Stomach (tissue), 9 donors: ENCODE measurements around the gene DOK5. TPM values are rescaled to one million over a fixed set of nuclear protein-coding genes. Genes with fewer than 3 reads are reported as not detected.

Source experiments
- DNase-seq, 2 donors: peaks; one replicate each; pipeline versions ENCODE4 v3.0.0 to v3.0.0-alpha.2; 2013 to 2019
- H3K27ac ChIP-seq, 5 donors: fragments of 200-600 bp in 4 of 5; sonication (generic) in 4 of 5; one replicate each; pipeline ENCODE4 v1.5.1; 2013 to 2019; ENCODE audit warnings: mild to moderate bottlenecking in 1 of 5, moderate library complexity in 1 of 5
- H3K27me3 ChIP-seq, 3 donors: fragments of 200-600 bp; sonication (generic); one replicate each; pipeline ENCODE4 v1.5.1; 2017 to 2019; ENCODE audit warnings: mixed run types in 1 of 3
- H3K36me3 ChIP-seq, 4 donors: fragments of 200-600 bp; sonication (generic); 1 replicate in 3 of 4; 2 replicates in 1 of 4; pipeline ENCODE4 v1.5.1; 2016 to 2019
- H3K4me1 ChIP-seq, 4 donors: fragments of 200-600 bp; sonication (generic); one replicate each; pipeline ENCODE4 v1.5.1; 2016 to 2019
- H3K4me3 ChIP-seq, 4 donors: fragments of 200-600 bp; sonication (generic) in 3 of 4; one replicate each; pipeline ENCODE4 v1.5.1; 2016 to 2019; ENCODE audit warnings: mild to moderate bottlenecking in 1 of 4
- H3K9me3 ChIP-seq, 4 donors: fragments of 200-600 bp; sonication (generic); one replicate each; pipeline ENCODE4 v1.5.1; 2016 to 2019
- CTCF ChIP-seq, 7 experiments: fragments of 450-650 bp in 4 of 7; fragments of 200-600 bp in 3 of 7; sonication (generic) in 3 of 7; IDR thresholded peaks; one replicate each; pipeline ENCODE4 v1.5.1; 2016 to 2019; ENCODE audit warnings: antibody characterized with exemption in 7 of 7, control low read depth in 2 of 7, mild to moderate bottlenecking in 1 of 7
- EP300 ChIP-seq: sonication (generic); formaldehyde crosslinking; IDR thresholded peaks from one replicate; pipeline ENCODE4 v1.6.1; 2017; ENCODE audit warnings: antibody characterized with exemption
- POLR2A ChIP-seq, 4 donors: fragments of 450-650 bp; IDR thresholded peaks; one replicate each; pipeline ENCODE4 v1.6.1; 2016; ENCODE audit warnings: antibody characterized with exemption in 4 of 4, control low read depth in 2 of 4, mild to moderate bottlenecking in 1 of 4, moderate library complexity in 1 of 4
- POLR2AphosphoS5 ChIP-seq, 3 donors: sonication (generic); formaldehyde crosslinking; IDR thresholded peaks; one replicate each; pipeline ENCODE4 v1.6.1; 2016; ENCODE audit warnings: antibody characterized with exemption in 3 of 3
- WGBS, 5 donors: extraction: QIAGEN DNeasy Blood & Tissue Kit in 3 of 5; methylation state at CpG; one replicate each; pipeline versions ENCODE4 v1.1.5 to v1.1.7; 2013 to 2018; 5-methylcytosine and 5-hydroxymethylcytosine counted together
- intact Hi-C: fragments of 100-400 bp; cut with DNase I; formaldehyde crosslinking; loops from one replicate; pipeline ENCODE4 v1.15.1; 2023; ENCODE audit warnings: low total_unique reads
- polyA plus RNA-seq, 3 donors: library from polyadenylated mRNA; stranded (reverse); fragments of 200-250 nt; gene quantifications; one replicate each; pipeline ENCODE4 v1.2.3, GENCODE V29; 2013
- total RNA-seq, 5 donors: library from RNA; depleted of rRNA; stranded (reverse); fragments of >200 nt; gene quantifications; one replicate each; pipeline versions ENCODE4 v1.1.0 to v1.2.3, GENCODE V29; 2014 to 2016
- donor health status: healthy with polysubstance abuse.
- donor health status: Bipolar disorder and iron deficiency.
- donor health status: healthy.

DOK5 gene
- total and polyA plus RNA-seq, 8 donors: 0.58 to 4.4 (median 1.1) TPM; not detected in 4

- H3K27ac ChIP-seq: no peak overlapping the region
- no peaks in the 10 kb centered on the region for H3K9me3 ChIP-seq
- WGBS, 5 donors: 17 to 40% (median 24%) methylated on average over 1 of the region's 1 CpG
- intact Hi-C loops: no loop called here
- no peaks in the 10 kb centered on the region for H3K36me3 ChIP-seq
- no peak overlapping the region for H3K4me3 ChIP-seq
- DNase-seq: peak; percentile 52 to 61
- TF ChIP-seq POLR2AphosphoS5 (IDR thresholded peaks at IDR 0.05): no peak
- no peak for TF ChIP-seq EP300
- TF ChIP-seq CTCF (IDR thresholded peaks at IDR 0.05): no peak
- no peak for TF ChIP-seq POLR2A (IDR thresholded peaks at IDR 0.05)
- H3K27me3 ChIP-seq: no peaks in the 10 kb centered on the region
- peaks cover 7 to 21% (median 16%) of the 10 kb centered on the region in 4 donors for H3K4me1 ChIP-seq
These were observed 150.1 kb downstream of the DOK5 start for GRCh38 chr20:54625497-54625896.

GRCh38 chr20:54626126-54626525, 150.7 kb downstream of the DOK5 start:
- no peak for DNase-seq
- no peak overlapping the region for H3K27ac ChIP-seq
- intact Hi-C loops: no loop called here
- no peaks in the 10 kb centered on the region for H3K27me3 ChIP-seq
- no peaks in the 10 kb centered on the region for H3K36me3 ChIP-seq
- 94 to 97% (median 96%) methylated on average over 5 of the region's 5 CpGs for WGBS, 5 donors
- TF ChIP-seq POLR2AphosphoS5 (IDR thresholded peaks at IDR 0.05) (no peak), EP300 (no peak), POLR2A (IDR thresholded peaks at IDR 0.05) (no peak), CTCF (IDR thresholded peaks at IDR 0.05) (no peak)
- H3K9me3 ChIP-seq: no peaks in the 10 kb centered on the region
- H3K4me1 ChIP-seq: peaks cover 7 to 21% (median 16%) of the 10 kb centered on the region in 4 donors
- H3K4me3 ChIP-seq: no peak overlapping the region

- no peak overlapping the region for H3K27ac ChIP-seq
- 88 to 97% (median 91%) methylated on average over 4 of the region's 4 CpGs for WGBS, 5 donors
- peaks cover 6 to 13% (median 10%) of the 10 kb centered on the region in 4 donors for H3K4me1 ChIP-seq
- intact Hi-C loops: no loop called here
- DNase-seq: no peak
- H3K36me3 ChIP-seq: no peaks in the 10 kb centered on the region
- H3K4me3 ChIP-seq: no peak overlapping the region
- H3K27me3 ChIP-seq: no peaks in the 10 kb centered on the region
- TF ChIP-seq POLR2AphosphoS5 (IDR thresholded peaks at IDR 0.05): no peak
- TF ChIP-seq EP300: no peak
- TF ChIP-seq POLR2A (IDR thresholded peaks at IDR 0.05): no peak
- no peak for TF ChIP-seq CTCF (IDR thresholded peaks at IDR 0.05)
- no peaks in the 10 kb centered on the region for H3K9me3 ChIP-seq
These were observed 154.2 kb downstream of the DOK5 start for GRCh38 chr20:54629632-54630031.

- TF ChIP-seq POLR2A (IDR thresholded peaks at IDR 0.05): no peak
- no peak for TF ChIP-seq CTCF (IDR thresholded peaks at IDR 0.05)
- WGBS, 5 donors: 50 to 71% (median 66%) methylated on average over 4 of the region's 4 CpGs
- H3K36me3 ChIP-seq: no peaks in the 10 kb centered on the region
- intact Hi-C loops: no loop called here
- DNase-seq: no peak
- H3K9me3 ChIP-seq: no peaks in the 10 kb centered on the region
- H3K4me1 ChIP-seq: peaks cover 0 to 4% (median 3%) of the 10 kb centered on the region in 4 donors
- H3K4me3 ChIP-seq: no peak overlapping the region
- H3K27ac ChIP-seq: no peak overlapping the region
- H3K27me3 ChIP-seq: no peaks in the 10 kb centered on the region
These were observed 155.2 kb downstream of the DOK5 start for GRCh38 chr20:54630582-54630981.
